MM.1S (cell line): ENCODE results near the gene F12.

Experiments
- EZH2 ChIP-seq: fragments of 300-600 bp; sonication (generic); optimal IDR thresholded peaks from 2 replicates; pipeline ENCODE3; 2017; ENCODE audit warnings: low read depth, mild to moderate bottlenecking, antibody characterized with exemption, low read length, mixed read lengths
- EZH2phosphoT487 ChIP-seq: fragments of 300-600 bp; sonication (generic); IDR thresholded peaks from 2 replicates; pipeline ENCODE4 v1.6.1; 2018; ENCODE audit warnings: antibody characterized with exemption, low read length
- TF ChIP-seq, protein P1 (sequence below): fragments of 300-600 bp; sonication (generic); IDR thresholded peaks from 2 replicates; pipeline ENCODE4 v1.5.1; 2016; ENCODE audit warnings: antibody characterized with exemption, low read length, mixed read lengths

DNA sequence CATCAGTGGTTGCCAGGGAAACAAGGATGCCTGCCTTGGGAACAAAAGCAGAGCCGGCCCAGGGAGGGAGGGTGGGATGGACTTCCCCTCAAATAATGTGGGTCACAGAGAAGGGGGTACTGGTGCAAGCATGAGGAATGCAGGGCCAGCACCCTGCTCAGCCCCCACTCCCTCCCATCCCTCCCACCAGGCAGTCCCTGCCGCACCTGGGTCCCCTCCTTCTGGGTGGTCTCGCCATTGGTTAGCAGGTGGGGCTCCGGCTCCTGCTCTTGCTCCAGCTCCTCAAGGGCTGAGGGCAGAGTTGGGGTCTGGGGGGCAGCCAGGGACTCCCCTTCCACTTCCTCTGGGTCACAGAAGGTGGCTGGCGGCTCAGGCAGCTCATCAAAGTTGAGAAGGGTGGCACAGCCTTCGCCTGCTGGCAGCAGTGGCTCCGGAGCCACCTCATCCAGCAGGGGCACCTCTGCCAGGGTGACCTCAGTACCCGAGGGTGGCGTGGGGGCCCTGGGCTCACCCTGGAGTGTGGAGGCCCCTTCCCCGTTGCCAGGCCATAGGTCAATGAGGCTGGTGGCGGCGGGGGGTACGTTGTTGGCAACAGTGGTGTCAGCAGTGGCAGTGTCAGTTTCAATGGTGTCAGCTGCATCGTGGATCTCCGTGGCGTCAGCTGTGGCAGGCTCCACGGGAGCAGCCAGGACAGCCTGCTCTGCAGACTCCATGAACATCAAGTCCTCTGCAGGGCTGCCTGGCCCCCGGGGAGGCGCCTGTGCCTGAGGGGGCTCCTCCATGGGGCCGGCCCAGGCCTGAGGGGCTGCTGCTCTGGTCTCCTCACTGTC, 48.7 kb upstream of the F12 start:
- TF ChIP-seq, protein P1, sequence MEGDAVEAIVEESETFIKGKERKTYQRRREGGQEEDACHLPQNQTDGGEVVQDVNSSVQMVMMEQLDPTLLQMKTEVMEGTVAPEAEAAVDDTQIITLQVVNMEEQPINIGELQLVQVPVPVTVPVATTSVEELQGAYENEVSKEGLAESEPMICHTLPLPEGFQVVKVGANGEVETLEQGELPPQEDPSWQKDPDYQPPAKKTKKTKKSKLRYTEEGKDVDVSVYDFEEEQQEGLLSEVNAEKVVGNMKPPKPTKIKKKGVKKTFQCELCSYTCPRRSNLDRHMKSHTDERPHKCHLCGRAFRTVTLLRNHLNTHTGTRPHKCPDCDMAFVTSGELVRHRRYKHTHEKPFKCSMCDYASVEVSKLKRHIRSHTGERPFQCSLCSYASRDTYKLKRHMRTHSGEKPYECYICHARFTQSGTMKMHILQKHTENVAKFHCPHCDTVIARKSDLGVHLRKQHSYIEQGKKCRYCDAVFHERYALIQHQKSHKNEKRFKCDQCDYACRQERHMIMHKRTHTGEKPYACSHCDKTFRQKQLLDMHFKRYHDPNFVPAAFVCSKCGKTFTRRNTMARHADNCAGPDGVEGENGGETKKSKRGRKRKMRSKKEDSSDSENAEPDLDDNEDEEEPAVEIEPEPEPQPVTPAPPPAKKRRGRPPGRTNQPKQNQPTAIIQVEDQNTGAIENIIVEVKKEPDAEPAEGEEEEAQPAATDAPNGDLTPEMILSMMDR = no peak
- TF ChIP-seq EZH2phosphoT487 (no peak), EZH2 (no peak)
